HepG2 (cell line): ENCODE measurements around the gene TULP4. TPM values are rescaled to one million over a fixed set of nuclear protein-coding genes. Genes with fewer than 3 reads are reported as not detected.

Source experiments
- ATAC-seq: fragments of 200-7000 bp; cut with Tn5 transposase; 3 replicates; pipeline ENCODE4 v1.9.1; 2020; ENCODE audit warnings: mild to moderate bottlenecking, moderate library complexity
- BruUV-seq: library from RNA; stranded (reverse); fragments of 400-500 nt; replicated peaks from 2 replicates; lab custom pipeline; 2021; lab: Mats Ljungman, UMichigan
- CTCF ChIA-PET: fragments of 300-600 bp; formaldehyde crosslinking; extraction: SDS; loops from one replicate; lab custom pipeline; 2021; ENCODE audit warnings: low total read pairs, inconsistent platforms, low intra/inter-chr PET ratio; lab: Yijun Ruan, JAX
- POLR2A ChIA-PET: fragments of 350-600 bp; sonication (Branson Sonifier 250); formaldehyde crosslinking; loops from one replicate; lab custom pipeline; 2020; ENCODE audit warnings: antibody characterized with exemption, inconsistent platforms; lab: Yijun Ruan, JAX
- DNase-seq: peaks from one replicate; pipeline ENCODE4 v3.0.0-alpha.2; 2015; ENCODE audit warnings: low spot score
- FAIRE-seq: peaks from 3 replicates; lab custom pipeline; 2011; peaks lifted over from hg19 to GRCh38; lab: Jason Lieb, UNC
- H2AFZ ChIP-seq: one replicate; pipeline ENCODE4 v1.6.1; 2011; ENCODE audit warnings: low read length, inconsistent platforms
- H3K27ac ChIP-seq: fragments of 300-600 bp; 3 replicates; pipeline ENCODE4 v1.8.0; 2011; ENCODE audit warnings: mixed run types, mild to moderate bottlenecking, mixed read lengths, low read length, inconsistent platforms; ENCODE audit not compliant: insufficient read depth; ENCODE audit errors: extremely low read length
- H3K27me3 ChIP-seq, 2 experiments: fragments of 200-600 bp in 1 of 2; 2 replicates in 1 of 2; 3 replicates in 1 of 2; pipeline versions ENCODE4 v1.6.0 to v1.8.0; 2011; ENCODE audit warnings: low read length in 2 of 2, mild to moderate bottlenecking in 2 of 2, moderate library complexity in 2 of 2, inconsistent platforms in 1 of 2; ENCODE audit not compliant: insufficient read depth in 2 of 2, control insufficient read depth in 1 of 2
- H3K36me3 ChIP-seq, 2 experiments: fragments of 200-600 bp in 1 of 2; replicated peaks in 1 of 2; 2 replicates in 1 of 2; 3 replicates in 1 of 2; pipeline versions ENCODE4 v1.5.1 to v1.8.0; 2011; ENCODE audit warnings: low read length in 2 of 2, inconsistent platforms in 1 of 2; ENCODE audit not compliant: insufficient read depth in 2 of 2, control insufficient read depth in 1 of 2
- H3K4me1 ChIP-seq: 2 replicates; pipeline ENCODE4 v1.5.1; 2012; ENCODE audit warnings: low read length, inconsistent platforms; ENCODE audit not compliant: insufficient read depth
- H3K4me2 ChIP-seq: 2 replicates; pipeline ENCODE4 v1.6.0; 2011; ENCODE audit warnings: low read depth, low read length, inconsistent platforms
- H3K4me3 ChIP-seq, 3 experiments: fragments of 200-600 bp in 1 of 3; sonication (generic), shearing (Covaris generic) in 1 of 3; replicated peaks in 1 of 3; 2 replicates each; pipeline ENCODE4 v1.5.1; 2011 to 2016; ENCODE audit warnings: low read length in 3 of 3, inconsistent platforms in 2 of 3, low read depth in 2 of 3, mild to moderate bottlenecking in 2 of 3, control low read depth in 1 of 3, mixed read lengths in 1 of 3; ENCODE audit not compliant: insufficient read depth in 1 of 3
- H3K79me2 ChIP-seq: one replicate; pipeline ENCODE4 v1.6.1; 2011; ENCODE audit warnings: low read length, inconsistent platforms; ENCODE audit not compliant: insufficient read depth
- H3K9ac ChIP-seq: 2 replicates; pipeline ENCODE4 v1.6.0; 2011; ENCODE audit warnings: mild to moderate bottlenecking, low read depth, low read length, inconsistent platforms; ENCODE audit not compliant: insufficient read depth
- H3K9me3 ChIP-seq: 2 replicates; pipeline ENCODE4 v1.5.1; 2012; ENCODE audit warnings: mild to moderate bottlenecking, low read length
- H4K20me1 ChIP-seq: 2 replicates; pipeline ENCODE4 v1.6.0; 2011; ENCODE audit warnings: inconsistent platforms, mild to moderate bottlenecking, low read length, moderate library complexity; ENCODE audit not compliant: insufficient read depth
- ELF4 ChIP-seq: sonication (generic); formaldehyde crosslinking; IDR thresholded peaks from 2 replicates; pipeline ENCODE4 v1.5.0; 2020; ENCODE audit warnings: missing genetic modification reagents, mild to moderate bottlenecking, moderate library complexity, borderline replicate concordance
- IRX3 ChIP-seq: sonication (generic); formaldehyde crosslinking; IDR thresholded peaks from 2 replicates; pipeline ENCODE4 v1.8.1; 2023; ENCODE audit warnings: mild to moderate bottlenecking, low read depth, missing genetic modification reagents, borderline replicate concordance
- SRF ChIP-seq: IDR thresholded peaks from 2 replicates; pipeline ENCODE4 v1.6.1; 2011; ENCODE audit warnings: mild to moderate bottlenecking, low read depth, low read length, moderate library complexity
- ZNF235 ChIP-seq: sonication (generic); formaldehyde crosslinking; IDR thresholded peaks from 2 replicates; pipeline ENCODE4 v1.8.1; 2023; ENCODE audit warnings: mild to moderate bottlenecking, missing genetic modification reagents, borderline replicate concordance
- ZNF580 ChIP-seq: IDR thresholded peaks from 2 replicates; pipeline ENCODE4 v1.6.1; 2016; ENCODE audit warnings: low read depth, borderline replicate concordance
- ZNF724P ChIP-seq: sonication (generic); formaldehyde crosslinking; IDR thresholded peaks from 2 replicates; pipeline ENCODE4 v1.8.0; 2022; ENCODE audit warnings: missing genetic modification reagents, borderline replicate concordance
- WGBS: methylation state at CpG from one replicate; pipeline ENCODE4 v1.1.6; 2017; ENCODE audit warnings: low lambda C conversion rate; 5-methylcytosine and 5-hydroxymethylcytosine counted together
- in situ Hi-C: cut with HindIII; loops from 2 replicates; pipeline ENCODE4 v1.10.0; 2017; ENCODE audit warnings: low pct_unique_long_range_greater_than_20kb; ENCODE audit not compliant: extremely low pct_ligation_motif_present
- intact Hi-C: fragments of 100-400 bp; cut with micrococcal nuclease; formaldehyde crosslinking; loops from one replicate; pipeline ENCODE4 v1.10.0; 2022; ENCODE audit not compliant: unreplicated experiment
- polyA plus RNA-seq, 8 experiments: library from polyadenylated mRNA; depleted of rRNA in 3 of 8; stranded (reverse) in 7 of 8; unstranded in 1 of 8; fragments of >200 nt; fragmentation: Illumina TruSeq in 4 of 8; extraction: Trizol in 4 of 8; gene quantifications; 2 replicates each; pipeline versions ENCODE4 v1.2.1 to v1.2.3, GENCODE V29; 2011 to 2016; ENCODE audit warnings: low read depth in 4 of 8, missing spikeins in 1 of 8, mixed read lengths in 1 of 8; ENCODE audit not compliant: insufficient read depth in 1 of 8
- total RNA-seq, 5 experiments: library from RNA; depleted of rRNA; stranded (reverse); fragments of >200 nt; fragmentation: Illumina TruSeq; extraction: Trizol; gene quantifications; 2 replicates each; pipeline ENCODE4 v1.2.3, GENCODE V29; 2016; ENCODE audit warnings: low read depth in 1 of 5
- TF ChIP-seq, protein P1 (sequence below): IDR thresholded peaks from 2 replicates; pipeline ENCODE4 v1.6.1; 2016; ENCODE audit warnings: mild to moderate bottlenecking, missing biosample characterization, missing genetic modification reagents
- TF ChIP-seq, protein P2 (sequence below): sonication (generic); formaldehyde crosslinking; IDR thresholded peaks from 2 replicates; pipeline ENCODE4 v1.4.0; 2020; ENCODE audit warnings: missing genetic modification reagents

The TULP4 gene
- total and polyA plus RNA-seq, 2 of the 13 experiments (the other 11 are each of a cell fraction or from before 2014, with no cell fraction given) = 21.1 to 122 TPM

- Histone ChIP-seq H3K79me2 (peaks cover 81% of the 10 kb centered on the region), H3K9ac (no peak overlapping the region), H3K27me3 (no peaks in the 10 kb centered on the region), H3K4me3 (no peak overlapping the region), H2AFZ (no peak overlapping the region), H3K27ac (no peak overlapping the region), H3K9me3 (no peaks in the 10 kb centered on the region), H3K4me2 (no peak overlapping the region), H4K20me1 (0 out of 2 replicates have a peak, but pooled peaks cover 4% of the 10 kb centered on the region), H3K36me3 (peaks cover 9 to 36% of the 10 kb centered on the region in 2 experiments), H3K4me1 (peaks cover 16% of the 10 kb centered on the region; the same call in 1 of the 2 replicates)
- ChIA-PET POLR2A (interaction anchor here (1.1 kb wide), 1 partner anchor 17 kb away, joined by 3 read pairs; no protein-coding TSS in a partner anchor), CTCF (no interaction called here)
- FAIRE-seq = no peak
- no peak for ATAC-seq
- intact Hi-C loops = no loop called here
- TF ChIP-seq SRF (no peak), ZNF724P (CRISPR knock-in tag) (no peak), ZNF580 (CRISPR knock-in tag) (no peak), ELF4 (CRISPR knock-in tag) (no peak), IRX3 (CRISPR knock-in tag) (no peak), ZNF235 (CRISPR knock-in tag) (no peak)
- TF ChIP-seq, protein P1, sequence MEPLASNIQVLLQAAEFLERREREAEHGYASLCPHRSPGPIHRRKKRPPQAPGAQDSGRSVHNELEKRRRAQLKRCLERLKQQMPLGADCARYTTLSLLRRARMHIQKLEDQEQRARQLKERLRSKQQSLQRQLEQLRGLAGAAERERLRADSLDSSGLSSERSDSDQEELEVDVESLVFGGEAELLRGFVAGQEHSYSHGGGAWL (CRISPR knock-in tag) = no peak
- TF ChIP-seq, protein P2, sequence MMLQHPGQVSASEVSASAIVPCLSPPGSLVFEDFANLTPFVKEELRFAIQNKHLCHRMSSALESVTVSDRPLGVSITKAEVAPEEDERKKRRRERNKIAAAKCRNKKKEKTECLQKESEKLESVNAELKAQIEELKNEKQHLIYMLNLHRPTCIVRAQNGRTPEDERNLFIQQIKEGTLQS (CRISPR knock-in tag) = no peak
- in situ Hi-C loops = no loop called here
- no peak for DNase-seq
- WGBS = 94% methylated on average over 9 of the region's 9 CpGs
- BruUV-seq = no TSS peak
Measured at GRCh38 chr6:158266131-158266530, 46.1 kb upstream of the TULP4 start.
